HEK293 (cell line): Measurements from ENCODE around the gene SLC4A1AP.
A peak's percentile ranks its signal among the peaks of the same experiment; 100 is the strongest.

ENCODE experiments used
- CTCF ChIA-PET: fragments of 350-600 bp; formaldehyde crosslinking; extraction: SDS; loops from one replicate; lab custom pipeline; 2021; ENCODE audit warnings: antibody characterized with exemption; lab: Yijun Ruan, JAX
- POLR2A ChIA-PET: fragments of 300-600 bp; formaldehyde crosslinking; extraction: SDS; loops from one replicate; lab custom pipeline; 2020; ENCODE audit warnings: antibody characterized with exemption, inconsistent platforms; lab: Yijun Ruan, JAX
- H3K27ac ChIP-seq: fragments of 200-500 bp; sonication (Bioruptor generic); 2 replicates; pipeline ENCODE4 v1.5.1; 2014; ENCODE audit warnings: low read depth, low read length, control low read depth, inconsistent platforms; ENCODE audit errors: extremely low read depth
- H3K36me3 ChIP-seq, 2 experiments: fragments of 200-500 bp in 1 of 2; sonication (Bioruptor generic) in 1 of 2; 1 replicate in 1 of 2; 2 replicates in 1 of 2; pipeline ENCODE4 v1.5.1; 2014 to 2017; ENCODE audit warnings: inconsistent platforms in 2 of 2, low read length in 2 of 2; ENCODE audit not compliant: control insufficient read depth in 2 of 2, insufficient read depth in 1 of 2
- H3K4me1 ChIP-seq: fragments of 200-500 bp; sonication (Bioruptor generic); 2 replicates; pipeline ENCODE4 v1.5.1; 2014; ENCODE audit warnings: mild to moderate bottlenecking, low read length, inconsistent platforms; ENCODE audit not compliant: control insufficient read depth, insufficient read depth
- H3K4me3 ChIP-seq: 2 replicates; pipeline ENCODE4 v1.5.1; 2011; ENCODE audit warnings: low read depth, mild to moderate bottlenecking, control low read depth, low read length, moderate library complexity
- H3K9me3 ChIP-seq: fragments of 200-500 bp; sonication (Bioruptor generic); 2 replicates; pipeline ENCODE4 v1.5.1; 2014; ENCODE audit warnings: low read depth, low read length, inconsistent platforms; ENCODE audit not compliant: control insufficient read depth, insufficient read depth
- EGR2 ChIP-seq: fragments of 450-650 bp; formaldehyde crosslinking; IDR thresholded peaks from 2 replicates; pipeline ENCODE4 v1.5.1; 2016; ENCODE audit warnings: low read depth, missing biosample characterization, missing genetic modification characterization
- SCRT1 ChIP-seq: fragments of 450-650 bp; formaldehyde crosslinking; IDR thresholded peaks from 2 replicates; pipeline ENCODE4 v1.5.1; 2016; ENCODE audit warnings: missing biosample characterization, missing genetic modification characterization, borderline replicate concordance
- WT1 ChIP-seq: fragments of 450-650 bp; formaldehyde crosslinking; IDR thresholded peaks from 2 replicates; pipeline ENCODE4 v1.5.1; 2016; ENCODE audit warnings: missing biosample characterization, missing genetic modification characterization
- ZFP69B ChIP-seq: fragments of 450-650 bp; formaldehyde crosslinking; IDR thresholded peaks from 2 replicates; pipeline ENCODE4 v1.5.1; 2016; ENCODE audit warnings: missing biosample characterization, missing genetic modification characterization
- ZNF16 ChIP-seq: fragments of 450-650 bp; formaldehyde crosslinking; IDR thresholded peaks from 2 replicates; pipeline ENCODE4 v1.5.1; 2016; ENCODE audit warnings: low read depth, missing biosample characterization, missing genetic modification characterization
- ZNF19 ChIP-seq: fragments of 450-650 bp; formaldehyde crosslinking; IDR thresholded peaks from 2 replicates; pipeline ENCODE4; 2016; ENCODE audit warnings: missing biosample characterization, missing genetic modification characterization, low read depth
- ZNF302 ChIP-seq: fragments of 450-650 bp; formaldehyde crosslinking; IDR thresholded peaks from 2 replicates; pipeline ENCODE4 v1.5.1; 2016; ENCODE audit warnings: missing biosample characterization, missing genetic modification characterization, low read depth
- ZNF37A ChIP-seq: fragments of 450-650 bp; IDR thresholded peaks from 2 replicates; pipeline ENCODE4 v1.5.1; 2018; ENCODE audit warnings: missing biosample characterization, missing genetic modification characterization
- ZNF416 ChIP-seq: fragments of 450-650 bp; formaldehyde crosslinking; IDR thresholded peaks from 2 replicates; pipeline ENCODE4 v1.5.1; 2016; ENCODE audit warnings: missing biosample characterization, missing genetic modification characterization
- ZNF501 ChIP-seq: fragments of 450-650 bp; formaldehyde crosslinking; IDR thresholded peaks from 2 replicates; pipeline ENCODE4 v1.5.1; 2016; ENCODE audit warnings: missing biosample characterization, missing genetic modification characterization
- ZNF610 ChIP-seq: fragments of 450-650 bp; formaldehyde crosslinking; IDR thresholded peaks from 2 replicates; pipeline ENCODE4 v1.5.1; 2016; ENCODE audit warnings: missing biosample characterization, missing genetic modification characterization, borderline replicate concordance
- ZNF658 ChIP-seq: fragments of 450-650 bp; formaldehyde crosslinking; IDR thresholded peaks from 2 replicates; pipeline ENCODE4; 2016; ENCODE audit warnings: missing biosample characterization, missing genetic modification characterization
- ZNF707 ChIP-seq: fragments of 450-650 bp; formaldehyde crosslinking; IDR thresholded peaks from 2 replicates; pipeline ENCODE4 v1.5.1; 2016; ENCODE audit warnings: missing biosample characterization, missing genetic modification characterization
- ZNF76 ChIP-seq: fragments of 450-650 bp; formaldehyde crosslinking; IDR thresholded peaks from 2 replicates; pipeline ENCODE4; 2016; ENCODE audit warnings: low read depth, missing biosample characterization, missing genetic modification characterization, borderline replicate concordance
- ZNF776 ChIP-seq: fragments of 450-650 bp; formaldehyde crosslinking; IDR thresholded peaks from 2 replicates; pipeline ENCODE4 v1.5.0; 2017; ENCODE audit warnings: missing biosample characterization, missing genetic modification characterization, borderline replicate concordance
- ZSCAN23 ChIP-seq: fragments of 450-650 bp; formaldehyde crosslinking; IDR thresholded peaks from 2 replicates; pipeline ENCODE4 v1.5.1; 2016; ENCODE audit warnings: missing biosample characterization, missing genetic modification characterization
- ZXDB ChIP-seq: fragments of 450-650 bp; formaldehyde crosslinking; IDR thresholded peaks from 2 replicates; pipeline ENCODE4 v1.5.1; 2016; ENCODE audit warnings: missing biosample characterization, missing genetic modification characterization
- TF ChIP-seq, protein P1 (sequence below): fragments of 450-650 bp; formaldehyde crosslinking; IDR thresholded peaks from 2 replicates; pipeline ENCODE4 v1.5.1; 2016; ENCODE audit warnings: missing biosample characterization, missing genetic modification characterization
- TF ChIP-seq, protein P2 (sequence below): fragments of 450-650 bp; formaldehyde crosslinking; IDR thresholded peaks from 2 replicates; pipeline ENCODE4 v1.5.1; 2017; ENCODE audit warnings: missing biosample characterization, missing genetic modification characterization
- TF ChIP-seq, protein P3 (sequence below): fragments of 450-650 bp; formaldehyde crosslinking; IDR thresholded peaks from 2 replicates; pipeline ENCODE4 v1.5.1; 2016; ENCODE audit warnings: missing biosample characterization, missing genetic modification characterization
- TF ChIP-seq, protein P4 (sequence below): fragments of 450-650 bp; formaldehyde crosslinking; IDR thresholded peaks from 2 replicates; pipeline ENCODE4 v1.5.1; 2016; ENCODE audit warnings: missing biosample characterization, missing genetic modification characterization
- TF ChIP-seq, protein P5 (sequence below): fragments of 450-650 bp; formaldehyde crosslinking; IDR thresholded peaks from 2 replicates; pipeline ENCODE4 v1.5.1; 2016; ENCODE audit warnings: missing biosample characterization, missing genetic modification characterization, low read depth

SLC4A1AP gene

DNA sequence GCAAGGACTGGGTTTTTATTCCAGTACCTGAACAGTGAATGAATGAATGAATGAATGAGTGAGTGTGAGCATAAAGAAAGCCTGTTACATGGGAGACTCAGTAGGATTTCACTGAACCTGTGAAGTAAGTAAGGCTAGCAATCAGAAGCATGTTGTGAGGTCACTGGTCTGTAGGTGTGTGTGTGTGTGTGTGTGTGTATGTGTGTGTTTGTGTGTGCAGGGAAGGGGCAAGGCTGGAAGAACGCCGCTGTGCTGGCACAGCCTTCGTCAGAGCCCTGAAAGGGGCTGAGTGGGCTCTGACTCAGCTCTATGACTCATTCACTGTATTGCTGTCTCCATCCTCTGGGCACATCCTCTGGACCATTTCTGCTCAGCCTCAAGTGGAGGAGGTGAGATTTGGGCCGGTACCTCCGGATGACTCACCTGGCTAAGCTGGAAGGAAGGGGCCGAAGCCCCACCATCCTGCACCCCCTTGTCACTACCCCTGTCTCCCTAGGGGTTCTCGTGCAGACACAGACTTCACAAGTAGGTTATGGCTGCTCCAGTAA is 56.4 kb downstream of the SLC4A1AP start (continued):
- TF ChIP-seq, protein P1, sequence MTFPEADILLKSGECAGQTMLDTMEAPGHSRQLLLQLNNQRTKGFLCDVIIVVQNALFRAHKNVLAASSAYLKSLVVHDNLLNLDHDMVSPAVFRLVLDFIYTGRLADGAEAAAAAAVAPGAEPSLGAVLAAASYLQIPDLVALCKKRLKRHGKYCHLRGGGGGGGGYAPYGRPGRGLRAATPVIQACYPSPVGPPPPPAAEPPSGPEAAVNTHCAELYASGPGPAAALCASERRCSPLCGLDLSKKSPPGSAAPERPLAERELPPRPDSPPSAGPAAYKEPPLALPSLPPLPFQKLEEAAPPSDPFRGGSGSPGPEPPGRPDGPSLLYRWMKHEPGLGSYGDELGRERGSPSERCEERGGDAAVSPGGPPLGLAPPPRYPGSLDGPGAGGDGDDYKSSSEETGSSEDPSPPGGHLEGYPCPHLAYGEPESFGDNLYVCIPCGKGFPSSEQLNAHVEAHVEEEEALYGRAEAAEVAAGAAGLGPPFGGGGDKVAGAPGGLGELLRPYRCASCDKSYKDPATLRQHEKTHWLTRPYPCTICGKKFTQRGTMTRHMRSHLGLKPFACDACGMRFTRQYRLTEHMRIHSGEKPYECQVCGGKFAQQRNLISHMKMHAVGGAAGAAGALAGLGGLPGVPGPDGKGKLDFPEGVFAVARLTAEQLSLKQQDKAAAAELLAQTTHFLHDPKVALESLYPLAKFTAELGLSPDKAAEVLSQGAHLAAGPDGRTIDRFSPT (tag by site-specific recombination) = peak; percentile 88
- TF ChIP-seq ZNF416 (tag by site-specific recombination) (peak; percentile 68; the same call in 1 of the 2 replicates), ZNF19 (tag by site-specific recombination) (no peak), SCRT1 (tag by site-specific recombination) (no peak)
- TF ChIP-seq, protein P2, sequence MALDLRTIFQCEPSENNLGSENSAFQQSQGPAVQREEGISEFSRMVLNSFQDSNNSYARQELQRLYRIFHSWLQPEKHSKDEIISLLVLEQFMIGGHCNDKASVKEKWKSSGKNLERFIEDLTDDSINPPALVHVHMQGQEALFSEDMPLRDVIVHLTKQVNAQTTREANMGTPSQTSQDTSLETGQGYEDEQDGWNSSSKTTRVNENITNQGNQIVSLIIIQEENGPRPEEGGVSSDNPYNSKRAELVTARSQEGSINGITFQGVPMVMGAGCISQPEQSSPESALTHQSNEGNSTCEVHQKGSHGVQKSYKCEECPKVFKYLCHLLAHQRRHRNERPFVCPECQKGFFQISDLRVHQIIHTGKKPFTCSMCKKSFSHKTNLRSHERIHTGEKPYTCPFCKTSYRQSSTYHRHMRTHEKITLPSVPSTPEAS = peak; percentile 96

DNA sequence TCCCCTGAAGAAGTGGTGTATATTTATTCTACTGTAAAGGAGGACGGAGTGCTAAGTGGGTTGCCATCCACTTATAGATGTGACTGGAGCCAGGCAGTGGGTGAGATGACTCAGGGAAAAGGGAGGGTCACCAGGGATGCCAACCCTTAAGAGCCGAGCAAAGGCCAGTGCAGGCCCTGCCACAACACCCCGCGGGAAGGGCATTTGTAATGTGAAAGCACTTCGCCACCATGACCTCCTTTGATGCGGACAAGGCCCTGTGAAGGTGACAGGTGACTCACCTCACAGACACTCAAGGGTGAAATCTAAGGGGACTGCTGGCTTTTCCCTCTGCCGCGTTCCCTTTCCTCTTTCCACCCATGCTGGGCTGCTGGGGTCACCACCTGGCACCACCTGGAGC is 57.6 kb downstream of the SLC4A1AP start:
- H3K36me3 ChIP-seq = no peaks in the 10 kb centered on the region
- no peak for TF ChIP-seq ZNF37A (tag by site-specific recombination)
- TF ChIP-seq EGR2 (tag by site-specific recombination) = no peak
- no peak for TF ChIP-seq ZNF610 (tag by site-specific recombination)
- no peak for TF ChIP-seq ZNF16 (tag by site-specific recombination)
- no peak for TF ChIP-seq ZNF658 (tag by site-specific recombination)
- no peak for TF ChIP-seq ZFP69B
- TF ChIP-seq, protein P3, sequence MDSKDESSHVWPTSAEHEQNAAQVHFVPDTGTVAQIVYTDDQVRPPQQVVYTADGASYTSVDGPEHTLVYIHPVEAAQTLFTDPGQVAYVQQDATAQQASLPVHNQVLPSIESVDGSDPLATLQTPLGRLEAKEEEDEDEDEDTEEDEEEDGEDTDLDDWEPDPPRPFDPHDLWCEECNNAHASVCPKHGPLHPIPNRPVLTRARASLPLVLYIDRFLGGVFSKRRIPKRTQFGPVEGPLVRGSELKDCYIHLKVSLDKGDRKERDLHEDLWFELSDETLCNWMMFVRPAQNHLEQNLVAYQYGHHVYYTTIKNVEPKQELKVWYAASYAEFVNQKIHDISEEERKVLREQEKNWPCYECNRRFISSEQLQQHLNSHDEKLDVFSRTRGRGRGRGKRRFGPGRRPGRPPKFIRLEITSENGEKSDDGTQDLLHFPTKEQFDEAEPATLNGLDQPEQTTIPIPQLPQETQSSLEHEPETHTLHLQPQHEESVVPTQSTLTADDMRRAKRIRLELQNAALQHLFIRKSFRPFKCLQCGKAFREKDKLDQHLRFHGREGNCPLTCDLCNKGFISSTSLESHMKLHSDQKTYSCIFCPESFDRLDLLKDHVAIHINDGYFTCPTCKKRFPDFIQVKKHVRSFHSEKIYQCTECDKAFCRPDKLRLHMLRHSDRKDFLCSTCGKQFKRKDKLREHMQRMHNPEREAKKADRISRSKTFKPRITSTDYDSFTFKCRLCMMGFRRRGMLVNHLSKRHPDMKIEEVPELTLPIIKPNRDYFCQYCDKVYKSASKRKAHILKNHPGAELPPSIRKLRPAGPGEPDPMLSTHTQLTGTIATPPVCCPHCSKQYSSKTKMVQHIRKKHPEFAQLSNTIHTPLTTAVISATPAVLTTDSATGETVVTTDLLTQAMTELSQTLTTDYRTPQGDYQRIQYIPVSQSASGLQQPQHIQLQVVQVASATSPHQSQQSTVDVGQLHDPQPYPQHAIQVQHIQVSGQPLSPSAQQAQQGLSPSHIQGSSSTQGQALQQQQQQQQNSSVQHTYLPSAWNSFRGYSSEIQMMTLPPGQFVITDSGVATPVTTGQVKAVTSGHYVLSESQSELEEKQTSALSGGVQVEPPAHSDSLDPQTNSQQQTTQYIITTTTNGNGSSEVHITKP (tag by site-specific recombination) = no peak
- no peak for TF ChIP-seq ZSCAN23 (tag by site-specific recombination)
- no peak for TF ChIP-seq ZXDB (tag by site-specific recombination)
- no peak for TF ChIP-seq ZNF707 (tag by site-specific recombination)
- TF ChIP-seq ZNF76 (tag by site-specific recombination) = no peak
- no peaks in the 10 kb centered on the region for H3K4me1 ChIP-seq
- CTCF ChIA-PET = interaction anchor here (0.7 to 3.5 kb wide), 2 partner anchors 16 to 1180 kb away, joined by 3 to 45 read pairs; no protein-coding TSS in a partner anchor
- no peak overlapping the region for H3K27ac ChIP-seq
- no peaks in the 10 kb centered on the region for H3K9me3 ChIP-seq
- H3K4me3 ChIP-seq = no peak overlapping the region
- POLR2A ChIA-PET = no interaction called here

DNA sequence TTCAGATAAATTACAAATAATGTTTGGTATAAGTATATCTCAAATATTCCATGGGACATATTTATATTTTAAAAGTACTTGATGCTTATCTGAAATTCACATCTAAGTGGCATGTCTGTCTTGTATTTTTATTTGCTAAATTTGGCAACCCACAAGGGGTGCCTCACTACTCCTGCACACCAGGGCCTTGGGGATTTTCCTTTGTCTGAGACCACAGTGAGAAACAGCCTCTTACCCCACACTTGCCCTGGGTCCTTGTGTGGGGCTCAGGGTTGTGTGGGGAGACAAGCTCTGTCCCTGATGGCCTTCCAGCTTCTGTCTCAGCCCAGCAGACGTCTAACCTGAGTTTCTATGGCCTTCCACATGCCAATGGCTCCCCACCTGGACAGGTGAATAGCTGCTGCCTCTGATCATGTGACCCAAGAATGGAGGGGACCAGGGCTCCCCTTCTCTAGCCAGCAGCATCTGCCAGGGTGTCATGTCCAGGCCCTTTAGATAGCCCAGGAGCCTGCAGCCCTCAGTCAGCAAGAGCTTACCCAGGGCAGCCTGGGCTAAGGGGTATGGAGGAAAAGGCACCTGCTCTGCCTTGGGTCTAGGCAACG is 58.3 kb downstream of the SLC4A1AP start:
- H3K4me3 ChIP-seq = no peak overlapping the region
- TF ChIP-seq WT1 (tag by site-specific recombination) = no peak
- TF ChIP-seq, protein P4, sequence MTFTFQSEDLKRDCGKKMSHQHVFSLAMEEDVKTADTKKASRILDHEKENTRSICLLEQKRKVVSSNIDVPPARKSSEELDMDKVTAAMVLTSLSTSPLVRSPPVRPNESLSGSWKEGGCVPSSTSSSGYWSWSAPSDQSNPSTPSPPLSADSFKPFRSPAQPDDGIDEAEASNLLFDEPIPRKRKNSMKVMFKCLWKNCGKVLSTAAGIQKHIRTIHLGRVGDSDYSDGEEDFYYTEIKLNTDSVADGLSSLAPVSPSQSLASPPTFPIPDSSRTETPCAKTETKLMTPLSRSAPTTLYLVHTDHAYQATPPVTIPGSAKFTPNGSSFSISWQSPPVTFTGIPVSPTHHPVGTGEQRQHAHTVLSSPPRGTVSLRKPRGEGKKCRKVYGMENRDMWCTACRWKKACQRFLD = no peak
- TF ChIP-seq ZNF302 (tag by site-specific recombination) = no peak
- no peak for TF ChIP-seq ZNF16 (tag by site-specific recombination)
- TF ChIP-seq ZNF501 (tag by site-specific recombination) = no peak
- TF ChIP-seq ZNF776 = no peak
- TF ChIP-seq, protein P5, sequence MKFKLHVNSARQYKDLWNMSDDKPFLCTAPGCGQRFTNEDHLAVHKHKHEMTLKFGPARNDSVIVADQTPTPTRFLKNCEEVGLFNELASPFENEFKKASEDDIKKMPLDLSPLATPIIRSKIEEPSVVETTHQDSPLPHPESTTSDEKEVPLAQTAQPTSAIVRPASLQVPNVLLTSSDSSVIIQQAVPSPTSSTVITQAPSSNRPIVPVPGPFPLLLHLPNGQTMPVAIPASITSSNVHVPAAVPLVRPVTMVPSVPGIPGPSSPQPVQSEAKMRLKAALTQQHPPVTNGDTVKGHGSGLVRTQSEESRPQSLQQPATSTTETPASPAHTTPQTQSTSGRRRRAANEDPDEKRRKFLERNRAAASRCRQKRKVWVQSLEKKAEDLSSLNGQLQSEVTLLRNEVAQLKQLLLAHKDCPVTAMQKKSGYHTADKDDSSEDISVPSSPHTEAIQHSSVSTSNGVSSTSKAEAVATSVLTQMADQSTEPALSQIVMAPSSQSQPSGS (tag by site-specific recombination) = no peak

More for the DNA sequence above, 58.3 kb downstream of the SLC4A1AP start:
- ChIA-PET POLR2A (no interaction called here), CTCF (interaction anchor here (0.5 to 3.5 kb wide), 4 partner anchors 17 to 728 kb away, joined by 3 to 45 read pairs (median 6); no protein-coding TSS in a partner anchor)
- no peaks in the 10 kb centered on the region for H3K4me1 ChIP-seq
- no peaks in the 10 kb centered on the region for H3K36me3 ChIP-seq
- H3K27ac ChIP-seq = no peak overlapping the region
- H3K9me3 ChIP-seq = no peaks in the 10 kb centered on the region
